ENCODE measurements around the gene MYO3B.

DNA sequence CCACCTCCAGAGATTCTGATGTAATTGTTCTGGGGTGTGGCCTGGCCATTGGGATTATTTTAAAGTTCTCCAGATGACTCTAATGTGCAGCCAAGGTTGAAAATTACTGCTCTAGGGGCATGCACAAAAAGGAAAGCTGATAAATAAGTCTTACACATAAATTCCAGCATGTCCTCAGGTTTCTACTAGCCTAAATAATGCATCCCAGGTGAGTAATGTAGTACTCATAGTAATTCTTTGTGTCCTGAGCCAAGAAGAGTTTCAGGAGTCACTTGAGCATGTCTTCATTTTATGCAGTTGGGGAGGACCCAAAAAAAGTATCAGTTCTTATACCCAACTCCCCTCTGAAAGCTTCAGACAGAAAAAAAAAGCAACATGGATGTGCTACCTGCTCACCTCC lies 407.1 kb downstream of the MYO3B start:
- TF ChIP-seq, protein P1, sequence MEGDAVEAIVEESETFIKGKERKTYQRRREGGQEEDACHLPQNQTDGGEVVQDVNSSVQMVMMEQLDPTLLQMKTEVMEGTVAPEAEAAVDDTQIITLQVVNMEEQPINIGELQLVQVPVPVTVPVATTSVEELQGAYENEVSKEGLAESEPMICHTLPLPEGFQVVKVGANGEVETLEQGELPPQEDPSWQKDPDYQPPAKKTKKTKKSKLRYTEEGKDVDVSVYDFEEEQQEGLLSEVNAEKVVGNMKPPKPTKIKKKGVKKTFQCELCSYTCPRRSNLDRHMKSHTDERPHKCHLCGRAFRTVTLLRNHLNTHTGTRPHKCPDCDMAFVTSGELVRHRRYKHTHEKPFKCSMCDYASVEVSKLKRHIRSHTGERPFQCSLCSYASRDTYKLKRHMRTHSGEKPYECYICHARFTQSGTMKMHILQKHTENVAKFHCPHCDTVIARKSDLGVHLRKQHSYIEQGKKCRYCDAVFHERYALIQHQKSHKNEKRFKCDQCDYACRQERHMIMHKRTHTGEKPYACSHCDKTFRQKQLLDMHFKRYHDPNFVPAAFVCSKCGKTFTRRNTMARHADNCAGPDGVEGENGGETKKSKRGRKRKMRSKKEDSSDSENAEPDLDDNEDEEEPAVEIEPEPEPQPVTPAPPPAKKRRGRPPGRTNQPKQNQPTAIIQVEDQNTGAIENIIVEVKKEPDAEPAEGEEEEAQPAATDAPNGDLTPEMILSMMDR (IDR thresholded peaks at IDR 0.05; ENCODE audit: insufficient read depth, low read length, poor library complexity, severe bottlenecking): no peak
- TF ChIP-seq EZH2phosphoT487 (conservative IDR thresholded peaks at IDR 0.05; ENCODE audit: low read length): no peak

All from SU-DHL-6 (cell line).